Measurements from ENCODE around the gene HIRIP3. TPM values are rescaled to one million over a fixed set of nuclear protein-coding genes. Genes with fewer than 3 reads are reported as not detected.

HIRIP3 gene
- total RNA-seq, 1 experiment from 2014 or later = 18.4 TPM

- Histone ChIP-seq H3K79me2 (ENCODE audit: low read length) (no peaks in the 10 kb centered on the region), H3K9me2 (replicated peaks; ENCODE audit: low read length) (no peaks in the 10 kb centered on the region), H3K27me3 (ENCODE audit: low read length) (no peaks in the 10 kb centered on the region), H3K4me3 (ENCODE audit: low read length) (no peak overlapping the region), H3F3A (ENCODE audit: low read length, unreplicated experiment) (no peaks in the 10 kb centered on the region), H2AFZ (ENCODE audit: low read length) (no peak overlapping the region), H3K4me2 (ENCODE audit: low read length) (no peak overlapping the region), H3K9me3 (ENCODE audit: low read length) (no peaks in the 10 kb centered on the region), H3K4me1 (ENCODE audit: insufficient read depth, low read length) (peaks cover 11% of the 10 kb centered on the region), H3K36me3 (ENCODE audit: low read depth, low read length) (no peaks in the 10 kb centered on the region), H4K20me1 (ENCODE audit: low read length) (no peaks in the 10 kb centered on the region), H3K27ac (ENCODE audit: low read length) (no peak overlapping the region), H3K9ac (ENCODE audit: low read length) (no peak overlapping the region)
- ChIA-PET CTCF (no interaction called here), POLR2A (ENCODE audit: unreplicated experiment) (no interaction called here)
- TF ChIP-seq EZH2 (IDR thresholded peaks at IDR 0.05; ENCODE audit: low read length, unreplicated experiment) (no peak), CTCF (conservative IDR thresholded peaks at IDR 0.05; ENCODE audit: low read depth, low read length) (no peak), EZH2phosphoT487 (IDR thresholded peaks at IDR 0.05; ENCODE audit: borderline replicate concordance, low read length) (no peak)
- DNase-seq (no peak), ATAC-seq (no peak)
- no TSS peak for BruUV-seq (replicated peaks)
- intact Hi-C loops (cut with micrococcal nuclease) = no loop called here
These were observed 36.1 kb downstream of the HIRIP3 start for GRCh38 chr16:29959293-29959692.

GRCh38 chr16:29958756-29959155 lies 36.7 kb downstream of the HIRIP3 start:
- no TSS peak for BruUV-seq (replicated peaks)
- Histone ChIP-seq H3K9ac (ENCODE audit: low read length) (no peak overlapping the region), H2AFZ (ENCODE audit: low read length) (no peak overlapping the region), H3K4me2 (ENCODE audit: low read length) (no peak overlapping the region), H3K9me2 (replicated peaks; ENCODE audit: low read length) (no peaks in the 10 kb centered on the region), H3F3A (ENCODE audit: low read length, unreplicated experiment) (no peaks in the 10 kb centered on the region), H3K27ac (ENCODE audit: low read length) (no peak overlapping the region), H3K79me2 (ENCODE audit: low read length) (no peaks in the 10 kb centered on the region), H3K4me1 (ENCODE audit: insufficient read depth, low read length) (peaks cover 11% of the 10 kb centered on the region), H3K4me3 (ENCODE audit: low read length) (no peak overlapping the region), H3K36me3 (ENCODE audit: low read depth, low read length) (no peaks in the 10 kb centered on the region), H4K20me1 (ENCODE audit: low read length) (no peaks in the 10 kb centered on the region), H3K27me3 (ENCODE audit: low read length) (no peaks in the 10 kb centered on the region), H3K9me3 (ENCODE audit: low read length) (no peaks in the 10 kb centered on the region)
- TF ChIP-seq EZH2 (IDR thresholded peaks at IDR 0.05; ENCODE audit: low read length, unreplicated experiment) (no peak), CTCF (conservative IDR thresholded peaks at IDR 0.05; ENCODE audit: low read depth, low read length) (no peak), EZH2phosphoT487 (IDR thresholded peaks at IDR 0.05; ENCODE audit: borderline replicate concordance, low read length) (no peak)
- ATAC-seq = no peak
- no peak for DNase-seq
- intact Hi-C loops (cut with micrococcal nuclease) = no loop called here
- ChIA-PET POLR2A (ENCODE audit: unreplicated experiment) (no interaction called here), CTCF (no interaction called here)

- intact Hi-C loops (cut with micrococcal nuclease) = no loop called here
- no peak overlapping the region for H3K9ac ChIP-seq (ENCODE audit: low read length)
- H3K4me1 ChIP-seq (ENCODE audit: insufficient read depth, low read length) = no peaks in the 10 kb centered on the region
- H3K27ac ChIP-seq (ENCODE audit: low read length) = no peak overlapping the region
- no peaks in the 10 kb centered on the region for H3K36me3 ChIP-seq (ENCODE audit: low read depth, low read length)
- ChIA-PET CTCF (no interaction called here), POLR2A (ENCODE audit: unreplicated experiment) (no interaction called here)
- DNase-seq = no peak
- H3K79me2 ChIP-seq (ENCODE audit: low read length) = no peaks in the 10 kb centered on the region
- no peaks in the 10 kb centered on the region for H3F3A ChIP-seq (ENCODE audit: low read length, unreplicated experiment)
- no peak for TF ChIP-seq EZH2 (IDR thresholded peaks at IDR 0.05; ENCODE audit: low read length, unreplicated experiment)
- TF ChIP-seq EZH2phosphoT487 (IDR thresholded peaks at IDR 0.05; ENCODE audit: borderline replicate concordance, low read length) = no peak
- no peak for TF ChIP-seq CTCF (conservative IDR thresholded peaks at IDR 0.05; ENCODE audit: low read depth, low read length)
- no peak for ATAC-seq
- no peak overlapping the region for H3K4me3 ChIP-seq (ENCODE audit: low read length)
- no peak overlapping the region for H2AFZ ChIP-seq (ENCODE audit: low read length)
- H4K20me1 ChIP-seq (ENCODE audit: low read length) = no peaks in the 10 kb centered on the region
- no peaks in the 10 kb centered on the region for H3K9me3 ChIP-seq (ENCODE audit: low read length)
- no peak overlapping the region for H3K4me2 ChIP-seq (ENCODE audit: low read length)
- no peaks in the 10 kb centered on the region for H3K9me2 ChIP-seq (replicated peaks; ENCODE audit: low read length)
- H3K27me3 ChIP-seq (ENCODE audit: low read length) = no peaks in the 10 kb centered on the region
- no TSS peak for BruUV-seq (replicated peaks)
These were observed 43.6 kb downstream of the HIRIP3 start for GRCh38 chr16:29951625-29952365.
